Retinal pigment epithelial cell (primary cell): ENCODE data around the gene RGCC.
"Not testable (repeated sequence)": the region's sequence is repeated elsewhere in the genome, so short reads cannot be mapped to it uniquely, and the experiment has no call there.

ENCODE experiments used
- DNase-seq: peaks from one replicate; pipeline ENCODE4 v3.0.0-alpha.2; 2010; ENCODE audit warnings: low read depth
- H3K4me3 ChIP-seq: 2 replicates; pipeline ENCODE4 v1.5.1; 2011; ENCODE audit warnings: mild to moderate bottlenecking, low read length, control low read depth, moderate library complexity
- TF ChIP-seq, protein P1 (sequence below): conservative IDR thresholded peaks from 2 replicates; pipeline ENCODE4 v1.5.1; 2011; ENCODE audit warnings: low read depth, low read length, control low read depth, inconsistent platforms

RGCC gene

DNA sequence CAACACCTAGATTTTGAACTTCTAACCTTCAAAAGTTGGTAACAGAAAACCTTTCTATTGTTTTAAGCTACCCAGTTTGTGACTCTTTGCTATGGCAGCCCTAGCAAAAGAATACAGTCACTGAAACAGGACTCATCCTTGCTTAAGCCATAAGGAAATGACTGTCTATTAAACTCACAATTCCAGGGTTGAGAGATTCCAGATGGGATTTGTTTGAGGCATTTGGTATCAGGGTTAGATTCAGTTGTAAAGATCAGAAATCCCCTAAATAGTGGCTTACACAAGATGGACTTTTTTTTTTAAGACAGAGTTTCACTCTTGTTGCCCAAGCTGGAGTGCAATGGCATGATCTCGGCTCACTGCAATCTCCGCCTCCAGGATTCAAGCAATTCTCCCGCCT, 41.1 kb upstream of the RGCC start:
- H3K4me3 ChIP-seq, result no peak overlapping the region
- DNase-seq, result no peak
- TF ChIP-seq, protein P1, sequence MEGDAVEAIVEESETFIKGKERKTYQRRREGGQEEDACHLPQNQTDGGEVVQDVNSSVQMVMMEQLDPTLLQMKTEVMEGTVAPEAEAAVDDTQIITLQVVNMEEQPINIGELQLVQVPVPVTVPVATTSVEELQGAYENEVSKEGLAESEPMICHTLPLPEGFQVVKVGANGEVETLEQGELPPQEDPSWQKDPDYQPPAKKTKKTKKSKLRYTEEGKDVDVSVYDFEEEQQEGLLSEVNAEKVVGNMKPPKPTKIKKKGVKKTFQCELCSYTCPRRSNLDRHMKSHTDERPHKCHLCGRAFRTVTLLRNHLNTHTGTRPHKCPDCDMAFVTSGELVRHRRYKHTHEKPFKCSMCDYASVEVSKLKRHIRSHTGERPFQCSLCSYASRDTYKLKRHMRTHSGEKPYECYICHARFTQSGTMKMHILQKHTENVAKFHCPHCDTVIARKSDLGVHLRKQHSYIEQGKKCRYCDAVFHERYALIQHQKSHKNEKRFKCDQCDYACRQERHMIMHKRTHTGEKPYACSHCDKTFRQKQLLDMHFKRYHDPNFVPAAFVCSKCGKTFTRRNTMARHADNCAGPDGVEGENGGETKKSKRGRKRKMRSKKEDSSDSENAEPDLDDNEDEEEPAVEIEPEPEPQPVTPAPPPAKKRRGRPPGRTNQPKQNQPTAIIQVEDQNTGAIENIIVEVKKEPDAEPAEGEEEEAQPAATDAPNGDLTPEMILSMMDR, result no peak

DNA sequence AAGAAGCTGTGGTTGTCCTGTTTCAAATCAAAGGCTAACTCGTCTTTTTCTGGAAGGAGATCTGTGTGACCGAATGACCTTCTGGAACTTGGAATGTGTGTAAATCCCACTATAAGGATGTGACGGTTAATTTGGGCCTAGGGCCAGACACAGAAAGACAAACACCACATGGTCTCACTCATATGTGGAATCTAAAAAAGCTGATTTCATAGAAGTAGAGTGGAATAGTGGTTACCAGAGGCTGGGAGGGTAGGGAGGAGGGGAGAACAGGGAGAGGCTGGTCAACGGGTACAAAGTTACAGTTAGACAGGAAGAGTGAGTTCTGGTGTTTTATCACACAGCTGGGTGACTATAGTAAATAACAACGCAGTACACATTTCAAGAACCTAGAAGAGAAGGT, 39.3 kb upstream of the RGCC start:
- DNase-seq, result no peak
- no peak overlapping the region for H3K4me3 ChIP-seq
- TF ChIP-seq, protein P1, result no peak

DNA sequence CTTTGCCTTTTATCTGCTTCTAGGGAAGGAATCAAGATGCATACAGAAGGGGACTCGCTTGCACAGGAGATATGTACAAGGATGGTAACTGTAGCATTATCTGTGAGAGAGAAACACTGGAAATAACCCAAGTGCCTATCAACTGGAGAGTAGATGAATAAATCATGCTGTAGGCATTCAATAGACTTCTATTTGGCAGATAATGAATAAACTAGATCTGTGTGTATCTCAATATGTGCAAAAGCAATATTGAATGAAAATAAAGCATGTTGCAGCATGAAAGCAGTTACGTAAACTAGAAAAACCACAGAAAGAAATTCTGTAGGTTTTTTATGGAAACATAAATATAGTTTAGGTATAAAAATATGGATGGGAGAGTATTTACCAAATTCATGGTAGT, 38.6 kb upstream of the RGCC start:
- DNase-seq, result no peak
- no peak overlapping the region for H3K4me3 ChIP-seq
- TF ChIP-seq, protein P1, result no peak

DNA sequence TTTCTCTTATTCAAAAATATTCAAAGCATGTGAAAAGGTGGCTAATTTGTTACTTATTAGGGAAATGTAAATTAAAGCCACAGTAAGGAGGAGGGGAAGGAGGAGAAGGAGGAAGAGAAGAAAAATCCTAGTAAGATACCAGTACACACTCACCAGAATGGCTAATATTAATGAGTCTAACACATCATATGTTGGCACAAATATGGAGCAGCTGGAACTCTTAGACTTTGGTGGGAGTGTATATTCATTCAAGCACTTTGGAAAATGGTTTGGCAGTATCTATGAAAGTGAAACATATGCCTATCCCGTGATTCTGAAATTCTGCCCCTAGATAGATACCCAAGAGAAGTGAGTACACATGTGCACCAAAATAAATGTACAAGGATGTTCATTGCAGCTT, 38.1 kb upstream of the RGCC start:
- TF ChIP-seq, protein P1, result no peak
- H3K4me3 ChIP-seq, result no peak overlapping the region
- no peak for DNase-seq

DNA sequence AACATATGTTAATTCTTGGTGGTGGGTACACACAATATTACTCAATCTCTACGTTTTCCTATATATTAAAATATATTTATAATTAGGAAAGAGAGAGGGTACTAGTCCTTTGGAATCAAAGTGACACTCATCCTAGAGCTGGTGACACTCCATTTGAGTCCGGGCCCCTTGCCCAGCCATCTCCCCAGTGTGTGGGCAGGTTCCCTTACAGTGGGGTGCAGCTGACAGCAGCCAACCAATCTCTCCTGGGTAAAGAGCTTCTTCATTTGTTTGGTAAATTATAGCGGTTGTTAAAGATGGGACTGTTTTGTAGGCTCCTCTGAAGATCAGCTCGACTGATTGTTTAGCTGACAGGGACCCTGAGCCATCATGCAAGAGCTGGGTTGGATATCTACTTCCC, 37.2 kb upstream of the RGCC start:
- H3K4me3 ChIP-seq, result no peak overlapping the region
- no peak for DNase-seq
- TF ChIP-seq, protein P1, result no peak

DNA sequence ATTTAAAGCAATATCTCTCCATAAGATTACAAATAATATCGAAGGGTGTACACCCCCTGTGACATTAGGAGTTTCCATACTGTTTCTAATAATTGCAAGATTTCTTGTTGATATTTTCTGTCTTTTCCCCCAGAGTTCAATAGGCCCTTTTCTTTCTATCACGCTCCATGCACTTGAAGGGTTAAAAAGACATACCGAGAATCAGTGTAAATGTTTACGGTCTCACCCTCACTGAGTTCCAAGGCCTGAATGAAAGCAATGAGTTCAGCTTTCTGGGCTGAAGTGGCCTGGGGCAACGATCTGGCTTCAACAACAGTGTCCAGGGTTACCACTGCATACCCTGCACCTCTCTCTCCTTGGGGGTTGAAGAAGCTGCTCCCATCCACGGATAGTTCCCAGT, 36.0 kb upstream of the RGCC start:
- not testable (repeated sequence) for H3K4me3 ChIP-seq

DNA sequence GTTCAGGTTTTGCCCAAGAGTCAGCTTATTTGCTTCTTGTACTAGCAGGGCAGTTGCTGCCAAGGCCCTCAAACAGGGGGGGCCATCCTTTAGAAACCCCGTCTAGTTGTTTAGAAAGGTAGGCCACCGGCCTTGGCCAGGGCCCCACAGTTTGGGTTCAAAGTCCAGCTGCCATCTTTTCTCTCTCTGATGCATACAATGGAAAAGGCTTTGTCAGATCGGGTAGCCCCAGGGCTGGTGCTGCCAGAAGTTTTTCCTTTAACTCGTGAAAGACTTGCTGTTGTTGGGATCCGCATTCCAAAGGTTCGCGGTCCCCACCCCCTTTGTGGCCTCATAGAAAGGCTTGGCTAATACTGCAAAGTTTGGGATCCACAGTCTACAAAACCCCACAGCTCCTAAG, 35.4 kb upstream of the RGCC start:
- H3K4me3 ChIP-seq, DNase-seq: not testable (repeated sequence)

More for the DNA sequence above, 36.0 kb upstream of the RGCC start:
- not testable (repeated sequence) for DNase-seq

DNA sequence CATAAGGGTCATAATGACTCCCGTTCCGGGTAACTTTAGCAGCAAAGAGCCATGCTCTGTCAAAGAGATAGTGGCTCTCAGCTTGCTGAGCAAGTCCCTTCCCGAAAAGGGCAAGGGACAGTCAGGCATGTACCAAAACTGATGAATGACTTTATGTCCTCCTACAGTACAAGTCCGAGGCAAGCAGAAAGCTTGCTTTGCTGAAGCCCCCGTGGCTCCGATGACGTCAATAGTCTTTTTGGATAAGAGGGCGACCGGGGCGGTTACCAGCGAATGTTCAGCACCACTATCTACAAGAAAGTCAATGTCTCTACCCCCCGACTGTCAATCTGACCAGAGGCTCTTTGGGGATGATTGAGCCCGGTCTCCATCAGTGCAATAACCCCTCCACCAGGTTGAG, 34.1 kb upstream of the RGCC start:
- DNase-seq, result not testable (repeated sequence)

DNA sequence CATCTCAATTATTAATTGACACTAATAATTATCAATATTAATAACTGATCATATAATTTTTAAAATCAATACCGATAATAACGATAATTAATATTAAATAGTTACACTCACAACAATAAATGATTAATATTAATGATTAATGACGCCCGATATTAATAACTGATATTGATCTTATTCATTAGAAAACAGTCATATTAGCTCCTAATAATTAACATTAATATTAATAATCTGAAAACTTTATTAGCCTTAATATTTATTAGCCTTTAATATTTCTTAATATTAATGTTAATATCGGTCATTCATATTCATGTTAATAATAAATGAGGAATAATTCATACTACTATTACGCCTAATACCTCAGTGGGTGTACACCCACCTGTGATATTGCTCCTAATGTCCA, 32.7 kb upstream of the RGCC start:
- not testable (repeated sequence) for H3K4me3 ChIP-seq, DNase-seq

More for the DNA sequence above, 34.1 kb upstream of the RGCC start:
- H3K4me3 ChIP-seq, result not testable (repeated sequence)

DNA sequence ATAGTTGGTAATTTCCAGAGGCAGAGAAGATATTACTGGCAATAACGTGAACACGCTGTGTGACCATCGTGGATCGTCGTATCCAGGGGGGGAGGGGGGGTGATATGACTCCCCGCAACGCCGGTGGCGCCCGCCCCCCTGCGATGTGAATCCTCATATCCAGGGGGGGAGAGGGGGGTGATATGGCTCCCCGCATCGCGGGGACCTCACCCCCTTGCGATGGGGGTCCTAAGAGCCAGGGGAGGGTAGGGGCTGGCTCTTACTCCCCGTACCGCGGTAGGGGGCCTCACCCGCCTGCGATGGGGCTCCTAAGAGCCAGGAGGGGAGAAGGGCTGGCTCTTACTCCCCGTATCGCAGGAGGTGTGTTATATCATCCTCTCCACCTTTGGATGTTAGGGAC, 31.3 kb upstream of the RGCC start:
- DNase-seq, result no peak
- TF ChIP-seq, protein P1, result no peak
- no peak overlapping the region for H3K4me3 ChIP-seq
